ENCODE data around the gene ELFN1.

Gene ELFN1

DNA sequence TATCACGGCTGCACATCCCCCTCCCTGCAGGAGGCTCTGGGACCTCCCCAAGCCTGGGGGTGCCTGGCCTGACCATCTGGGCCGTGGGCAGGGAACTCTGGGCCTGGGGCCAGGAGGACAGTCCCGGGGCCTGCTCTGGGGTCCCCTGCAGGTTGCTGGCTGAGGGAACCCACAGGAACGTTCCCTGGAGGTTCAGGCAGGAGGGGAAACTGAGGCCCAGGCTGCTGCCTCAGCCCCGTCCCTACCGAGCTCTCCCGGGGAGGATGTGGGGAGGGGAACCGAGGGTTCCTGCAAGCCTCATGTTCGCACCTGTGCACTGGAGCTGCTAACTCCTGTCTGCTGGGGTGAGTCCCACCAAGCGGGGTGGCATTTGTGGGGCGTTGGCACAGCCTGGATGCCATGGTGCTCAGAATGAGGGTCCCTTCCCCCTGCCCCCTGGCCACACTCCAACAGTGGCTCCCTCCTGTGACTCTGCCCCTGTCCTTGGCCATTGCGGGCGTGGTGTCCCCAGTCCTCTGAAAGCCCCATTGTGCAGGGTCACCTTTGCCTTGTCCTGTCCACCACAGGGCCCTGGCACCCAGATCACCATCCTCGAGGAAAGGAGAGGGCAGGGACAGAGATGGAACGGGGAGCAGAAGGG lies 9.4 kb downstream of the ELFN1 start:
- no peak for TF ChIP-seq CTCF (IDR thresholded peaks at IDR 0.05; ENCODE audit: extremely low read depth, missing control alignments)
- DNase-seq (ENCODE audit: low spot score): no peak

GRCh38 chr7:1679966-1680730 lies 10.1 kb downstream of the ELFN1 start:
- no peak for DNase-seq (ENCODE audit: low spot score)
- no peak for TF ChIP-seq CTCF (IDR thresholded peaks at IDR 0.05; ENCODE audit: extremely low read depth, missing control alignments)

- TF ChIP-seq CTCF (IDR thresholded peaks at IDR 0.05; ENCODE audit: extremely low read depth, missing control alignments): no peak
- DNase-seq (ENCODE audit: low spot score): no peak
Observed at GRCh38 chr7:1681581-1681980, 11.5 kb downstream of the ELFN1 start.

DNA sequence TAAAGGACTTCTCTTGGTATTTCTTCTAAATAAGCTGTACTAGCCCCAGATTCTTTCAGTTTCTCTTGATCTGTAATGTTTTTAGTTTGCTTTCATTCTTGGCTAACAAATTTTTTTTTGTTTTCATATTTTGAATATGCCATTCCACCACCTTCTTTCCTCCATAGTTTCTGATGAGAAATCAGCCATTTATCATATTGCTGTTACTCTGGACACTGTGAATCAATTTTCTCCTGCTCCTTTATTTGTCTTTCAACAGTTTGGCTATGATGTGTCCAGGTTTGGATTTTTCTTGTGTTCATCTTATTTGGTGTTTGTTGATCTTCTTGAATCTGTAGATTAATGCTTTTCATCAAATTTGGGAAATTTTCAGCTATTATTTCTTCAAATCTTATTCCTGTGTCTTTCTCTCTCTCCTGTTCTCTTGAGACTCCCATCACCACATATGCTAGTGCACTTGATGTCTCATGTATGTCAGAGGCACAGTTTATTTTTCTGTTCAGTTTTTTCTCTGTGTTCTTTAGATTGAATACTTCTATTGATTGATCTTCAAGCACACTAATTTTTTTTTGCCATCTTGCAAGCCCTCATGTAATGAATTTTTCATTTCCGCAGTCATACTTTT lies 15.0 kb downstream of the ELFN1 start:
- no peak for DNase-seq (ENCODE audit: low spot score)
- no peak for TF ChIP-seq CTCF (IDR thresholded peaks at IDR 0.05; ENCODE audit: extremely low read depth, missing control alignments)

DNA sequence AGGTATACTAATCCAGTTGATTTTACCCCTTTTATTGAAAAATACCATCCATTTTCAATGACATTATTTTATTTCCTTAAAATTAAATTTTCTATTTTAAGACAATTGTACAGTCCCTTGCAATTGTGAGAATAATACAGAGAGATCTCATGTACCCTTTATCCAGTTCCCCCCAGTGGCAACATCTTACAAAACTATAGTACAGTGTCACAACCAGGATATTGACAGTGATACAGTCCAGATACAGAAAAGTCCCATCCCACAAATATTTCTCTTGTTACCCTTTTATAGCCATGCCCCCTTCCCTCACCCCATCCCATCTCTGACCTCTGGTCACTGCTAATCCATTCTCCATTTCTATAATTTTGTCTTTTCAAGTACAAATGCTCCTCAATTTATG lies 18.5 kb downstream of the ELFN1 start:
- no peak for DNase-seq (ENCODE audit: low spot score)
- no peak for TF ChIP-seq CTCF (IDR thresholded peaks at IDR 0.05; ENCODE audit: extremely low read depth, missing control alignments)

DNA sequence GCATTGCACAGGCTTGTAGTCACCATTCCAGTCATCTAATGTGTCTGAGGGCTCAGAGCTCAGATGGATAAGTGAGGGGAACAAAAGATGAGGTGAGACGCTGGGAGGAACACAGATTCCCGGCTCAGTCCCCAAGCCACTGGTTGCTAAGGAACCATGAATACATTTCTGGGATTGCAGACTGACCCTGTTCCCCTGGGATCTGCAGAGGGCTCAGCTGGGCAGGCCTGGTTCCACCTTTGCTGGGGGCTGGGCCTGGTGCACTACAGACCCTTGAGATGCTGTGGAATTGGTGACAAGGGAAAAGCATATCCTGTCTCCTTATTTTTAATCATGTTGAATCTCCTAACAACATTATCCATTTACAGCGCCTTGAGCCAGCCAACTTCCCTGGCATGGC lies 19.2 kb downstream of the ELFN1 start:
- no peak for DNase-seq (ENCODE audit: low spot score)
- TF ChIP-seq CTCF (IDR thresholded peaks at IDR 0.05; ENCODE audit: extremely low read depth, missing control alignments): no peak

- no peak for TF ChIP-seq CTCF (IDR thresholded peaks at IDR 0.05; ENCODE audit: extremely low read depth, missing control alignments)
- no peak for DNase-seq (ENCODE audit: low spot score)
Observed at GRCh38 chr7:1690359-1690958, 20.4 kb downstream of the ELFN1 start.
